NCI-H524 (cell line): ENCODE data around the gene AKR1C8.
"Not testable (repeated sequence)": the region's sequence is repeated elsewhere in the genome, so short reads cannot be mapped to it uniquely, and the experiment has no call there.

Source experiments
- DNase-seq, 2 experiments: peaks; one replicate each; lab custom pipeline; 2025; lab: John Stamatoyannopoulos, UW

The AKR1C8 gene

GRCh38 chr10:5168897-5169420, 16.0 kb downstream of the AKR1C8 start:
- DNase-seq, result no peak

GRCh38 chr10:5165738-5166137, 19.2 kb downstream of the AKR1C8 start:
- no peak for DNase-seq

GRCh38 chr10:5163487-5163886, 21.5 kb downstream of the AKR1C8 start:
- no peak for DNase-seq

GRCh38 chr10:5159126-5159525, 25.8 kb downstream of the AKR1C8 start:
- DNase-seq, result no peak

- DNase-seq, result no peak
Measured at GRCh38 chr10:5157501-5157900, 27.4 kb downstream of the AKR1C8 start.

GRCh38 chr10:5155951-5156350, 29.0 kb downstream of the AKR1C8 start:
- no peak for DNase-seq

GRCh38 chr10:5151076-5151475, 33.9 kb downstream of the AKR1C8 start:
- no peak for DNase-seq

- no peak for DNase-seq
Measured at GRCh38 chr10:5148678-5149032, 36.3 kb downstream of the AKR1C8 start.

GRCh38 chr10:5147981-5148677, 36.8 kb downstream of the AKR1C8 start:
- DNase-seq, result no peak

GRCh38 chr10:5147255-5147980, 37.5 kb downstream of the AKR1C8 start:
- DNase-seq, result no peak

- DNase-seq, result no peak
Measured at GRCh38 chr10:5146920-5147254, 38.1 kb downstream of the AKR1C8 start.

- no peak for DNase-seq
Measured at GRCh38 chr10:5143137-5143536, 41.8 kb downstream of the AKR1C8 start.

GRCh38 chr10:5142199-5142598, 42.8 kb downstream of the AKR1C8 start:
- no peak for DNase-seq

- DNase-seq, result not testable (repeated sequence)
Measured at GRCh38 chr10:5137699-5138098, 47.3 kb downstream of the AKR1C8 start.

GRCh38 chr10:5136468-5137087, 48.4 kb downstream of the AKR1C8 start:
- no peak for DNase-seq

GRCh38 chr10:5135581-5135980, 49.4 kb downstream of the AKR1C8 start:
- DNase-seq, result no peak

GRCh38 chr10:5125315-5126044, 59.5 kb downstream of the AKR1C8 start:
- no peak for DNase-seq

- no peak for DNase-seq
Measured at GRCh38 chr10:5123886-5124285, 61.1 kb downstream of the AKR1C8 start.

GRCh38 chr10:5119997-5120396, 65.0 kb downstream of the AKR1C8 start:
- DNase-seq, result not testable (repeated sequence)

GRCh38 chr10:5117026-5117425, 67.9 kb downstream of the AKR1C8 start:
- DNase-seq, result no peak

GRCh38 chr10:5116621-5117020, 68.3 kb downstream of the AKR1C8 start:
- DNase-seq, result no peak

- not testable (repeated sequence) for DNase-seq
Measured at GRCh38 chr10:5109861-5110260, 75.1 kb downstream of the AKR1C8 start.
